NOMO-1 treated with dmso at 0.1 percent for 144 hours (cell line): Measurements from ENCODE around the gene SCG5.

Experiments used
- DNase-seq: peaks from one replicate; lab custom pipeline; 2025; ENCODE audit not compliant: unreplicated experiment; lab: John Stamatoyannopoulos, UW

Gene SCG5

DNA sequence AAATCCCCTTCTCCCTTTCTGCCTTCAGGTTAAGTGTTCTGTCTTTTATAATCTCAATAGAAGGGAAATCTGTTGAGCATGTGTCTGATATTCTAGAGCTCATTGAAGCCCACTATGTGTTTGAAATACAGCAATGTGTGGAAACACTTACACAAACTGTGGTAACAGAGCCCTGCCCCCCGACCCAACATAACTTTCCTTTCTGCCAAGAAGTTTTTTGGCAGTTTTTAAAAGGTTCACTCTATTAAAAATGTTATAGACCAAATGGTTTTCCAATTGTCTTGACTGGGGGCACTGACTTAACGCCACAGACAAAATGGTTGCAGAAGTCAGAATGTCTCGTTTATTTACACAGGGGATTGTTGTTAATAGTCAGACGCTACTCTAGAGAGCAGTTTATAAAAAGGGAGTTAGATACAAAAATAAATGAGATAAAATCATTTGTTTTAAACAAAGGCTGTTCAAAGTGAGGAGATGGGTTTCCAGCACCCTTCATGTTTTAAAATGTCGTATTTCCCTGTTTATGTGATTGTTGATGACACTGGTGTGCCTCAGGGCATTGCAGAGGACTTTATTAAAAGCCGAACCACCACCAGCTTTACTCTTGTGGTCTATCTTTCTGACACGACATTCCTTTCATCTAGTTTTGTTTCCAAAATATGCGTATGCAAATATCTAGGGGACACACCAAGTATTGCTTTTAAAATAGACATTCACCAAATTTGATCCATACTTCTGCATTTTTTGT is 49.6 kb downstream of the SCG5 start:
- DNase-seq, result no peak

DNA sequence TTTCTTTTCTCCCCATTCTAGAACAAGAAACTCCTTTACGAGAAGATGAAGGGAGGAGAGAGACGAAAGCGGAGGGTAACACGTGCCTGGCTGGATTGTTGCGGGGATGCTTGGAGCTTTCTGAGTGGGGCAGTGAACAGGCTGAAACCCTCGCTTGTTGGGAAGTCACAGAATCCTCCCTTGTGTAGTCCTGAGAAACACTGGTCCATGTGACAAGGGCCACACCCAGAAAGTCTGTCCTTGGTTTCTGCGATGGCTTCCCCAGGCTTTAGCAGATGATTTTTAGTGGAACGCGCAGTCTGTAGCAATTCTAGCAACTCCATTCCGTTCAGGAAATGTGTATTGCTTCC is 50.2 kb downstream of the SCG5 start:
- DNase-seq, result no peak

DNA sequence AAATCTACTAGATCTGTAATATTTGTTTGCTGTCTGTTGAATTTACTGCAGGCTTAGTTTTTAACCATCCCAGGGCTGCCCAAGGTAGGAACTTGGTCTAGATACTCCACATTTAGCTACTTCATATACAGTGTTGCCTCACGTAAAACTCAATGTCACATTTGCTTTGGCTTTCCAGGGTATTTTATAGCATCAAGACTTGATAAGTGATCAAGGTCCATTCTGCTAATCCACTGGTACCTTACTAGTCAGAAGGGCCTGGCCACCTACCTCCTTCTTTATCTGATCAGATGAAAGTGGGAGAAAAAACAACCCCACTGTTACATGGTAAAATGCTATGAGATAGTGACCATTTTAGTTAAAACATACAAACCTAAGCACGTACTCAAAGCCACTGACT is 50.8 kb downstream of the SCG5 start:
- DNase-seq, result no peak

DNA sequence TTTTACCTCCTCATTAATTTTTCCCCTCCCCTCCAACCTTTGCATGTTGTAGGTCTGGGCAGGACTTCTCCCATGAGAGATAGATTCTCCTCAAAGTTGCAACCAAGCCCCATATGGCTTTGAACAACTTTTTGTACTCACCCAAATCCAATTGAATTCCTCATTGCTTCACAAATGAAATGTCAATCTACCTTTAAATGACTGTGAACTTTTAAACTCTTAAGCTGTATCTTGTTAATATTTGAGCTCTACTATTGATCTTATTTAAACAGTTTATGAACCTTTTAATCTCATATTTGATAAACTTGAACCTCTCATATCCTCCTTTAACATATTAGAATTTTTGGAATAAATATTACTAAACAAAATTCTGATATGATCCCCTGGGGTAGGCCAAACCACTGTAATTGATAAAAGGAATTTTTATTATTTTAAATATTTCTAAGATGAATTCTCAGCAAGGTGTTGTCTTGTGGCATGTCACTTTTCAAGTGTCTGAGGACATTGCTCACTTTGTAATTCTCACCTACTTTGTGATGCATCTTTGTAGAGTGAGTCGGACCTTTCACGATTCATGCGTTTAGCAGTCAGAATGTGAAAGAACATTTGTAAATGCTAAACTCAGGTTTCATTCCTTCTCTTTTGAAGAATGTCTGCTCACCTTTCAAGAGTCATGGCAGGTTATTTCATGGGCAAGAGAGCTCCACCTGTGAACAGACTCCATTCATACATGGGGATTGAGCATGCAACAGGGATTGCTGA is 52.9 kb downstream of the SCG5 start:
- DNase-seq, result no peak

DNA sequence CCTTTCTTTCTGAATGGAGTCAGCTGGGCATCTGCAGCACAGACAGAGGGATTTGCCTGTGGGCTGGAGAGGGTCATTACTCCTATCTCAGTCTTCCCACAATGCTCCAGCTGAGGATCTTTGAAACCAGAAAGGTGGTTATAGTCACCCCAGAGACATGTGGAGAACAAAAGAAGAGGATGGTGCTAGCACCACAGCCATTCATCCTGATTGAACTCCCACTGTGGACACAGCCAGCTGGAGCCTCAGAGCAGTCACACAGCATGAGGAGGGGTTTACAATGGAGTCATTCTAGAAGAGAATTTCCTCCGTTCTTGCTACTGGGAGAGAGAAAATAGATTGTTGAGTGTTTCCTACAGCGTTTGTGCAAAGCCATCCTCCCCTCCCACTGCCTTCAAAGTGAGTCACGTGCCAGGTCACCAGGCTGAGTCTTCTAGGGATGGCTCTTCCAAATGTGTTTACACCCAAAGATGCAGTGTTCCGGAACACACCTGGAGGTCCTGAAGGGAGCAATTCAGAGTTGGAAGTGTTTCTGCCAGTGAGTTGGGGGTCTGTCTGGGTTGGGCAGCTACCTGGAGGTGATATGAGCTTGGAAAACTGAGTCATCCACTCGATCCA is 57.4 kb downstream of the SCG5 start:
- no peak for DNase-seq

DNA sequence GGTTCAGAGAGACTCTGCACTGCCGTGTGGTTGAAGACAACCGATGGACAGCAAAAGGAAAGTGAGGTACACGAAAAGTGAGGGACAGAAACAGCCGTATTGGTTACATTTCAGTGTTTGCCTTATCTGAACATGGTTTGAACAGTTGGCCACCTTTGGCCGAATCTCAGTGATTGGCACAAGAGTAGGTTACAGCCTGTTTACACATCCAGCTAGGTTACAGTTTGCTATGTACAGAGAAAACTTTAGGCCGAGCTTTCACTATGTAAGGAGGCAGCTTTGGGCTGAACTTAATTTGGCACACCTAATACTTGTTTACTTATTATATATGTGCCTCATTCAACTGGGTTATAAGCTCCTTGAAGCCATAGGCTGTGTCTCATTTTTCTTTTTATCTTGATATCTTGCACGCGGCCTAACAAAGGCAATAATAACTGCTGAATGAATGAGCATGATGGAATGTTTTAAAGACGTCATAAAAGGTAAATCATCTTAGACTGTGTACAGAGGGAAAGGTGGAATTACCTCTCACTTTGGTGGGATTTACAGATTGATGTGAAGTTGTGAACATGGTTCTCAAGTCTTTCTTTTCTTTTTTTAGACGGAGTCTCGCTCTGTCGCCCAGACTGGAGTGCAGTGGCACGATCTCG is 59.1 kb downstream of the SCG5 start:
- no peak for DNase-seq

DNA sequence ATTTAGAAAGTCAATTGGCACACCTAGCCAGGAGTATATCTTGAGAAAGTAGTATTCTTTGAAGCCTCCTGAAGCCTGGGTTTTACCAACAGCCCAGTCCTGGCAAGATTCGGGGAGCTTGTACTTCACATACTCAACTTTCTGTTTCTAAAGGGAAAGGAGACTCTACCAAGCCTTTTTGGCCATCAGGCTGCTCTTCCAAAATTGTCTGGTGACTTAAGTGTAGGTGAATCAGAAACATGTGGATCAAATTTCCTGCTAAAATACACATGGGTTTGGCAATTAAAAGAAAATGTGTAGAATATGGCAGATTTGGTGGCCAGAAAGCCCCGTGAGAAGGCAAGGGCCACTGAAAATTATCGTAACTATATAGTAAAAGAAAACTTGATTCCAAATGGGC is 60.4 kb downstream of the SCG5 start:
- no peak for DNase-seq

DNA sequence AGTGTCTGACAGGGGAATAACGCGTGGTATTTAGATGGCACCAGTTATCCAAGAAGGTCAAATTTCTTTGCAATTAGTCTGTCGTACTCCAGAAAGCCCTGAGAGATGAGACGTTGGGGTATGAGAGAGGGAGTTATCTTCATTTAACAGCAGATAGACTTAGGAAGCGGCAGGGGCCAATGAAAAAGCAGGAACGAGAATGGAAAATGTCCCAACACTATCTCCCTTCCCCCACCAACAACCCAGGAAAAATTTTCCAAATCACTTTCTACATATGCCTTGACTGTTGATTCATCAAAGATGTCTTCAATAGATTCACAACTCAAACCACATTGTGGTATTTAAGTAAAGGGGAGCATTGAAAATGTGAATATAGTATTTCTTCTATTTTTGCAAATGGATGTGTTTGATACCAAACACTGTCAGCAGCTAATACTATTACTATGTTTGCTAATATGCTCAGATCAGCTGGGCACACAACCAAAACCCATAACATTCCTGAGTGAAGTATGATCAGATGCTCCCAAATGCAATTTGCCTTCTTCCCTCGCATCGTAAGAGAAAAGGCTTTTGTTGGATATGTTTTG is 63.0 kb downstream of the SCG5 start:
- DNase-seq, result no peak

DNA sequence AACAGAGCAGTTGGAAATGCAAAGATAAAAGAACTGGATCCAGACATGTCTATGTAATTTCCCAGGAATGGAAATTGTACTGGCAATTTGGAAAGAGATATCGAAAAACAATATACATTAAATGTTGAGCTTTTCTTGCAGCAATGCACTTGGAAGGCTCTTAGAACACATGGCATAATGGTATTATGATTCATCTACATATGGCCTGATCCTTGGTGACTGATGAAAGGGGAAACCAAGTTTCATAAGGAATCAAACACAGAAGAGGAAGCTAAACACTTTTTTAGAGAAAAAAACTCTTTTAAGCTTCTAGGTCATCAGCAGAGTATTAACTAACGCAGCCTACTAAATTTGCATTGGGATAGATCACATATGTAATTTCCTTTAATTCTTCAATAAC is 63.9 kb downstream of the SCG5 start:
- no peak for DNase-seq

DNA sequence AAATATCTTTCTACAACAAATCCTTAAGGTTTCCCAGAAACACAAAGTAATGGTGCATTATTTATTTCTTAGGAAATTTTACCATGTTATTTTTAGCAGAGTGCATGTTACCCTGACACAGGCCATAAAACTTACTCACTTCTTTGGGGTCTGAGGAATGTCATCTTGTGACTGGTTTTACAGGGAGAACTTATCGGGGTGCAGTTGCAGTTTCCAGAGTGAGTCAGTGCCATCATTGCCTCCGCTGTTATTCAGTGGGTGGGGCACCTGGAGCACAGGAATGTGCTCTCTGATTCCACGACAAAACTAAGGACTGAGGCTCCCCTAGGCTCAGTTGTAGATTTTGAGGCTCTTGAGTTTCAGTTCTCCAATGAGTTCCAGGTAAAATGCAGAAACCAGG is 65.2 kb downstream of the SCG5 start:
- DNase-seq, result no peak

DNA sequence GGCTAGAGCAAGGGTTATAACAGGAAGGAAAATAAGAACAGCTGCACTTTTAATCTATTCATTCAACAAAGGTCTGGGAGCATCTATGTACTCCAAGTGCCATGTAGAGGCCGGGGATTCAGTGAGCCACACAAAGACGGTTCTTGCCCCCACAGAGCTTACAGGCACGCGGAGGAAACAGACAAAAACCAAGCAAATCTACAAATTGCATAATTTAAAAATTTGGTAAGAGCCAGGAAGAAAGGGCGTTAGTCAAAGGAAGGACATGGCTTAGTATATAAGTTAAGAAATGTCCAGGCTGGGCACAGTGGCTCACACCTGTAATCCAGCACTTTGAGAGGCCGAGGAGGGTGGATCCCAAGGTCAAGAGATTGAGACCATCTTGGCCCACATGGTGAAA is 65.9 kb downstream of the SCG5 start:
- DNase-seq, result no peak

DNA sequence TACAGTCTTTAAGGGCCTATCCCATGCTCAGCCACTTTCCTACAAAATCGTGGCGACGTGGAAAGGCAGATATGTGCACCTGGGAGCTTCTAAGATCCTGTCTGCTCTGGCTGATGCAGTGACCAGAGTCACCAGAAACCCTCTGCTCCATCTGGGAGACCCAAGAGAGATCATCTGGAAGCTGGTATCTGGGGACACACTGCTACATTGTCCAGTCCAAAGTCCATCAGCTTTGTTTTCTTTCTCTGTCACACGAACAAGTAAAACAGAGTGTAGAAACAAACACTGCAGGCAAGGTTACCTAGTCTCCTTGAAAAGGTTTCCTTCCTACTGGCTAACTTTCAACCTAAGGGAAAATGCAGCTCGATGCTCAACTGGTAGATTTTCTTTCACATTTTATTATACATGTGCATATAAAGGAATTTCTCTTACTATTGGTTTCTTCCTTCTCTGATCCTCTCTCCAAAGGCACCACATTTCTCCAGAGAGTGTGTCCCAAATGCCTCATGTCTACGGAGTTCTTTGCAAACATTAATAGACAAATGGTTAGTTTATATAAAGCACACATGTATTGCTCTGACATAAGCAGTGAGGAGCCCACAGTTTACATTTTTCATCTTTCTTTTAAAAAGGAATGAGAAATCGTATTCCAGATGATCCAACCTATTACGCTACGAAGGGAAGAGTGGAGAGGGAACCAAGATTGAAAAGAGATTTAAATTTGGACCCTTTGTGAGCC is 68.0 kb downstream of the SCG5 start:
- no peak for DNase-seq

DNA sequence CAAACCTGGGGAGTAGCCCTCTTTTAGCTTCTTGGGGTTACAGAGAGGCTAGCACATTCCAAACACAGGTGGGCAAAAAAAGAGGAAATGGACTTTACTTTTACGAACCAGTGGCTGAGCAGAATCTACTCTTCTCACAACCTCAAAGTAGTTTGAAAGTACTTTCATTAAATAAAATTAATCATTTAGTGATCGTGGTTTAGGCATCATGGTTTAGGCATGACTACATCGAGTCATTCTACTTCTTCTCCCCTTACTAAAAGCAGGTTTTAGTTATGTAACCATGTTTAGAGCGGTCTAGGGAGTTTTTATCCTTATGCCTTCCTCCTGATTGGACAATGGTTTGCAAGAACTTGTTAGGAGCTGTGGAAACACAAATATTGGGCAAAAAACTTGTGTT is 73.8 kb downstream of the SCG5 start:
- DNase-seq, result no peak

DNA sequence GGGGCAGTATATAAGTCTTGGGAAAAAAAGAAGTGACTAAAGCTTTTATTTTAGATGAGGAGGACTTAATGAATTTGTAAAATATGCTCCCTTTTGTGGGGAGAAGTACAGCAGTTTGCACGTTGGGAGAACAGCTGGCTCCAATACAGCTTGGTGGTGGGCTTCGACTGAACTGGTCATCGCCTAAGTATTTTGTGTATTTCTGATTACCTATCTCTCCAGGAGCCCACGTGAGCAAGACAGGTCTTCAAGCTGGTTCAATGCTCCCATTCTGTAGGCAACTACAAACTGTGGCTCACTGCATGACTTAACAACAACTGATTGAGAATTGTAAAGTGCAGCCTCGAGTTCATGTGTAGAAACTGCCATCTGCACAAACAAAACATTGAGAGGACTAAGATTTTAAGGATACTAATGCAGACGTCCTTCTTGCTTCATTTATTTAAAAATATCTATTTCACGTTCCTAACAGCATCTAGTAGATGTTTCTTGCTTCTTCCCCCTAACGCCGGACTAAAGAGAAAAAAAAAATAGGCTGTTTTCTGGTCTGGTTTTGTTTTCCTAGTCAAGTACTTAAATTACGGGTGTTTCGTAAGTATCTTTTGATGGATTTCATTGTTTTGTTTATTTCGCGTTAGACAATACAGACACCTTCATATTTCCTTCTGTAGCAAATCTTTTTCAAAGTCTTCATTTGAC is 74.9 kb downstream of the SCG5 start:
- DNase-seq, result no peak

DNA sequence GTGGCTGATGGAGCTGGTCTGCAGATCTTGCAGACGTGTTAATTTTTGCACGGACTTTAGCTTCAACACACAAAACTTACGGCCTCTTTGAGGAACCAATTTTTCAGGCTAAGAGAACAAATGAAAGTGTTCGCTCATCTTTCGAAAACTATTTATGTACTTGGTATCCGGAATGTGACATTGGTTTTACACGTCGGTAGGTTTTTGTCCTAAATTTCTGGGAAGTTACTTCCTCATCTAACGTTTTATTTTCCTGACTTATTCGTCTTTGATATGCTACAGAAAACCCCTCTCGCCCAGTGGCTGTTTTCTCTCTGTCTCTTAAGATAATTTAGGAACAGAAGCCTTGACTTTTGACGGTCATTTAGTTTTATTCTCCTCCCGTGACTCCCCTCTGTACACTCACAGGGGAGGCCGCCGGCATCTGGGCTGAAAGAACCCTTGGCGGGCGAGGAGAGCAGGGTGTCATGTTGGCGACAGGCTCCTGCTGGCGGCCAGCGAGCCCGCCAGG is 75.5 kb downstream of the SCG5 start:
- DNase-seq, result no peak

DNA sequence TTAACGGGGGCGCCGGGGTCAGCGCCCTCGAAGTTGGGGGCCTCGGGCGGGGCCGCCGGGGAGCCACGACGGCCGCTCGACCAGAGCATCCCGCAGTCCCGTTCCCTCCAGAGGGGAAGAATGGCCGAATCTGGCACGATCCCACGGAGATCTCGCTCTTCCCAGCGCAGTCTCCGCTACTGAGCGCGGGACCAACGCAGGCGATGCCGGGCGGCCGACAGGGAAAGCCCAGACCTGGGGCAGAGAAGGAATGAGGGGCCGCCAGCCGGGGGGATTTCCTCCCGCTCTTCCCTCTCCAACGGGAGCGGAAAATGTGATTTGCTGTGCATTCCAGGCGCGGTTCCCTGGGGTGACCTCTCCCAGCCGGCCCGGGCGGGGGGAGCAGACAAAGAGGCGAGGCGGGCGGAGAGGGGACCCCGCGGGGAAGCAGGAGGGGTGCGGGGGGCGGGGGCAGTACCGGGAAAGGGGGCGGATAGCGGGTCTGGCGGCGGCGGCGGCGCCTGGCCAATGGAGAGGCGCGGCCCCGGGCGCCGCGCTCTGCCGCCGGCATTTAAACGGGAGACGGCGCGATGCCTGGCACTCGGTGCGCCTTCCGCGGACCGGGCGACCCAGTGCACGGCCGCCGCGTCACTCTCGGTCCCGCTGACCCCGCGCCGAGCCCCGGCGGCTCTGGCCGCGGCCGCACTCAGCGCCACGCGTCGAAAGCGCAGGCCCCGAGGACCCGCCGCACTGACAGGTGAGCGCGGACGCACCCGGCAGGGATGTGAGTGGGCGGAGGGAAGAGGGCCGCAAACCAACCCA is 76.1 kb downstream of the SCG5 start, which contains the start of gene GREM1:
GREM1 (plus strand) TSS at position 579 of the 801 bp plus-strand sequence. CDS start 12,687 bp downstream, outside the sequence.
- no peak for DNase-seq

DNA sequence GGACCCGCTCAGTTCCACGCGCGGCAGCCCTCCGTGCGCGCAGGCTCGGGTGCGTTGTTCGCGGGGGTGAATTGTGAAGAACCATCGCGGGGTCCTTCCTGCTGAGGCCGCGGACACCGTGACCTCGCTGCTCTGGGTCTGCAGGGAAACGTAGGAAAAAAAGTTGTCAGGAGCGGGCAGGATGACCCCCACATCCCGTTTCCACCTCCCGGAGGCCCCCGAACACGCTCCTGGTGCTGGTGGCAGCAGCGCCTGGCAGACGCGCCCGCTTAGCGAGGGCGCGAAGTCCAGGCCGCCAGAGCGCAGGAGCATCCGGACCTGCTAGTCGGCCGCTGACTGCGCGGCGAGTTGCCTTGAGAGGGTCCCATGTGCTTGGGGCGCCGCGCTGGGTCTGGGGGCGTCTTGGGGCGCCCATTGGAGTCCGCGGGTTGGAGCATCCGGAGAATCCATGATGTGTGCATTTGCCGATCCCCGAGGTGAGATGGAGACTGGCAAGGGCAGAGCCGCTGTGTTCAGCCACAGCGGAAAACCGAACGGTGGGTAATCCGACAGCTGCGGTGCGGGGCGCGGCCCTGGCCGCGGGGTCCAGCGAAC is 76.8 kb downstream of the SCG5 start:
- DNase-seq, result no peak

DNA sequence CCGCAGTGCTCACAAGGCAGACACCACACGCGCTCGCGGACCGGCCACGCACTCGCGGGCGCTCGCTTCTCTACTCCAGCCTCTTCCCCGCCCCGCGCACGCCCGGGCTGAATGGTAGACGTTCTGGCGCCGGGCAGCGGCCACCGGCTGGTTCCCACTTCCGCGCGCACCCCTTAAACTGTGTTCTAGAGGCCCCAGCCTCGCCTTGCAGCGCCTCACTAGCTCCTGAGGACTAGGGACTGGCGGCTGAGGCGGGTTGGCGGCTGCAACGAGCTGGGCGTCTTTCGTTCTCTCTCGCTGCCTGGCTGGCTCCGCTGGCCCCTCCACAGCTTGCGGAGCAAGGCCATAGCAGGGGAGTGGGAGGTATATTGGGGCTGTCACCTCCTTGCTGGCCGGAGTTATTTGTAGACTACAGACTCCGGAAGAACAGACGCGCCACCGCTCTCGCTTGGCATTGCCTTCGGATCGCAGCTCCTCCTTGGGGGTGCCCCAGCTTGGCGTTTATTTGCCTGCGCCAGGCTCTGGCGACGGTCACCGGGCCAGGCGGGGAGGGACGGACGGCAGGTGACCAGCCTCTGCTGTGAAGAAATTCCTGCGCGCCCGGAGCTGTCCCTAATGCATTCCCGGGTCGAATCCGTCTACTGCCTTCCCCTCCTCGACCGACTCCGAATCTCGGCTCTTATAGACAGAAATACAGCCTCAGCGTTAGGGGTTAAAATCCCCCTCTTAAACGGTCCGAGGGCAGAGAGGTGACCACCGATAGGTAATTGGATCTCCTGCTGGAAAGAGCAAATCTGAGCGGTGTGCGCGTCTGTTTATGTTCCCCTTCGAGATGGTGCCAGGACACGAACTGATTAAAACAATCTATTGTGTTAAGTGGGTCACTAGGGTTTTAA is 77.6 kb downstream of the SCG5 start:
- no peak for DNase-seq
